Fibroblast of skin of back (primary cell): ENCODE measurements around the gene TMEFF2.

Experiments used
- DNase-seq: peaks from one replicate; pipeline ENCODE4 v3.0.0-alpha.2; 2013

The TMEFF2 gene

GRCh38 chr2:191957996-191958860 is 236.5 kb downstream of the TMEFF2 start:
- peak; percentile 22 for DNase-seq

GRCh38 chr2:191954451-191954850 is 240.3 kb downstream of the TMEFF2 start:
- DNase-seq = no peak

- DNase-seq = no peak
Observed at GRCh38 chr2:191952515-191953270, 242.0 kb downstream of the TMEFF2 start.

GRCh38 chr2:191951832-191952231 is 242.9 kb downstream of the TMEFF2 start:
- DNase-seq = no peak

GRCh38 chr2:191951376-191951775 is 243.4 kb downstream of the TMEFF2 start:
- DNase-seq = no peak

- DNase-seq = peak; percentile 59
Observed at GRCh38 chr2:191950132-191950874, 244.4 kb downstream of the TMEFF2 start.

- no peak for DNase-seq
Observed at GRCh38 chr2:191947235-191947634, 247.5 kb downstream of the TMEFF2 start.

GRCh38 chr2:191946471-191947182 is 248.1 kb downstream of the TMEFF2 start:
- DNase-seq = no peak

GRCh38 chr2:191945623-191946022 is 249.1 kb downstream of the TMEFF2 start:
- no peak for DNase-seq

GRCh38 chr2:191942739-191943103 is 252.0 kb downstream of the TMEFF2 start:
- no peak for DNase-seq

GRCh38 chr2:191942090-191942738 is 252.5 kb downstream of the TMEFF2 start:
- no peak for DNase-seq

- no peak for DNase-seq
Observed at GRCh38 chr2:191941376-191941929, 253.3 kb downstream of the TMEFF2 start.

- DNase-seq = no peak
Observed at GRCh38 chr2:191938779-191939178, 256.0 kb downstream of the TMEFF2 start.

- no peak for DNase-seq
Observed at GRCh38 chr2:191936882-191937405, 257.8 kb downstream of the TMEFF2 start.

GRCh38 chr2:191935247-191935646 is 259.5 kb downstream of the TMEFF2 start:
- DNase-seq = no peak

- no peak for DNase-seq
Observed at GRCh38 chr2:191933307-191934105, 261.2 kb downstream of the TMEFF2 start.

- no peak for DNase-seq
Observed at GRCh38 chr2:191932286-191932685, 262.4 kb downstream of the TMEFF2 start.

- DNase-seq = no peak
Observed at GRCh38 chr2:191931329-191931728, 263.4 kb downstream of the TMEFF2 start.

GRCh38 chr2:191930205-191930604 is 264.5 kb downstream of the TMEFF2 start:
- DNase-seq = no peak

GRCh38 chr2:191929288-191929687 is 265.4 kb downstream of the TMEFF2 start:
- DNase-seq = no peak
